Femur (tissue), 1 donor: ENCODE data around the gene CACNA1D.
A peak's percentile ranks its signal among the peaks of the same experiment; 100 is the strongest.
"Not testable (repeated sequence)": the region's sequence is repeated elsewhere in the genome, so short reads cannot be mapped to it uniquely, and the experiment has no call there.

Source experiments
- DNase-seq: peaks from one replicate; pipeline ENCODE4 v3.0.0-alpha.2; 2017

The CACNA1D gene

GRCh38 chr3:53530205-53530604 is 35.8 kb downstream of the CACNA1D start:
- no peak for DNase-seq

GRCh38 chr3:53531749-53532148 is 37.3 kb downstream of the CACNA1D start:
- no peak for DNase-seq

- DNase-seq = no peak
Observed at GRCh38 chr3:53533472-53533871, 39.1 kb downstream of the CACNA1D start.

GRCh38 chr3:53534216-53534615 is 39.8 kb downstream of the CACNA1D start:
- no peak for DNase-seq

GRCh38 chr3:53534676-53535400 is 40.4 kb downstream of the CACNA1D start:
- no peak for DNase-seq

GRCh38 chr3:53536282-53536681 is 41.9 kb downstream of the CACNA1D start:
- no peak for DNase-seq

GRCh38 chr3:53544357-53544756 is 49.9 kb downstream of the CACNA1D start:
- DNase-seq = no peak

GRCh38 chr3:53545310-53545995 is 51.0 kb downstream of the CACNA1D start:
- no peak for DNase-seq

GRCh38 chr3:53545996-53546359 is 51.6 kb downstream of the CACNA1D start:
- peak; percentile 29 for DNase-seq

- no peak for DNase-seq
Observed at GRCh38 chr3:53547327-53547726, 52.9 kb downstream of the CACNA1D start.

GRCh38 chr3:53550005-53550620 is 55.7 kb downstream of the CACNA1D start:
- DNase-seq = no peak

GRCh38 chr3:53551324-53551723 is 56.9 kb downstream of the CACNA1D start:
- DNase-seq = no peak

- DNase-seq = no peak
Observed at GRCh38 chr3:53552730-53553129, 58.3 kb downstream of the CACNA1D start.

GRCh38 chr3:53553200-53553599 is 58.8 kb downstream of the CACNA1D start:
- no peak for DNase-seq

- DNase-seq = no peak
Observed at GRCh38 chr3:53554559-53555067, 60.2 kb downstream of the CACNA1D start.

- no peak for DNase-seq
Observed at GRCh38 chr3:53555068-53555588, 60.7 kb downstream of the CACNA1D start.

- DNase-seq = no peak
Observed at GRCh38 chr3:53566461-53567145, 72.2 kb downstream of the CACNA1D start.

GRCh38 chr3:53570081-53570480 is 75.7 kb downstream of the CACNA1D start:
- DNase-seq = no peak

GRCh38 chr3:53570709-53571108 is 76.3 kb downstream of the CACNA1D start:
- DNase-seq = no peak

- no peak for DNase-seq
Observed at GRCh38 chr3:53571264-53571663, 76.9 kb downstream of the CACNA1D start.

- DNase-seq = not testable (repeated sequence)
Observed at GRCh38 chr3:53572184-53572583, 77.8 kb downstream of the CACNA1D start.

GRCh38 chr3:53577506-53577905 is 83.1 kb downstream of the CACNA1D start:
- peak; percentile 46 for DNase-seq

GRCh38 chr3:53579636-53580035 is 85.2 kb downstream of the CACNA1D start:
- no peak for DNase-seq
